ENCODE measurements around the gene HELLS. TPM values are rescaled to one million over a fixed set of nuclear protein-coding genes. Genes with fewer than 3 reads are reported as not detected.

The HELLS gene
- total and polyA plus RNA-seq, 2 of the 8 experiments (the other 6 are each of a cell fraction or from before 2014, with no cell fraction given), result 147 to 371 TPM

- H3K23ac ChIP-seq (ENCODE audit: insufficient read length), result no peak overlapping the region
- WGBS, 2 experiments (ENCODE audit: extremely low coverage in 1 of 2, insufficient coverage in 1 of 2, insufficient read length in 1 of 2, insufficient replicate concordance in 2 of 2, low coverage in 1 of 2, low lambda C conversion rate in 2 of 2, missing lambda C conversion rate in 1 of 2), result 94% methylated on average over 1 of the region's 1 CpG; no CpG with 5 or more reads in 1 of the 2 experiments
- no peak overlapping the region for H2BK12ac ChIP-seq (ENCODE audit: low read depth, low read length)
- no peaks in the 10 kb centered on the region for H3K79me1 ChIP-seq (ENCODE audit: low read depth, low read length)
- no peaks in the 10 kb centered on the region for H3K23me2 ChIP-seq (ENCODE audit: low read depth, low read length)
- H2BK120ac ChIP-seq (replicated peaks; ENCODE audit: low read depth, low read length), result no peak overlapping the region
- H2AFZ ChIP-seq (ENCODE audit: low read length), result no peak overlapping the region
- no peaks in the 10 kb centered on the region for H3K27me3 ChIP-seq (replicated peaks in 1 of 4; ENCODE audit: control insufficient read depth in 3 of 4, extremely low read depth in 1 of 4, insufficient read depth in 3 of 4, low read length in 3 of 4)
- no peak overlapping the region for H2AK5ac ChIP-seq (ENCODE audit: low read depth, low read length)
- no peaks in the 10 kb centered on the region for H4K20me1 ChIP-seq (replicated peaks in 1 of 2; ENCODE audit: control insufficient read depth in 1 of 2, insufficient read depth in 2 of 2, low read length in 2 of 2)
- no peak overlapping the region for H3K27ac ChIP-seq (ENCODE audit: low read depth, low read length)
- DNase-seq (ENCODE audit: low read depth in 1 of 2, low spot score in 2 of 2) (no peak), FAIRE-seq (no peak)
- H3K9ac ChIP-seq (replicated peaks in 1 of 4; ENCODE audit: extremely low read depth in 1 of 4, low read depth in 3 of 4, low read length in 3 of 4), result no peak overlapping the region
- H3K36me3 ChIP-seq (ENCODE audit: control insufficient read depth in 2 of 4, insufficient read depth in 4 of 4, low read length in 3 of 4), result peaks cover 30 to 99% (median 71%) of the 10 kb centered on the region in 4 experiments
- no peak overlapping the region for H3K18ac ChIP-seq (ENCODE audit: extremely low read depth, low read length)
- H3K56ac ChIP-seq (replicated peaks; ENCODE audit: insufficient read length, low read depth, low read length), result no peak overlapping the region
- ChIA-PET POLR2A (ENCODE audit: partially characterized antibody) (interaction anchor here (2.2 kb wide), 1 partner anchor 27 kb away, joined by 6 read pairs; no protein-coding TSS in a partner anchor), CTCF (ENCODE audit: partially characterized antibody) (no interaction called here)
- no peak overlapping the region for H4K91ac ChIP-seq (replicated peaks; ENCODE audit: insufficient read length, low read length)
- no peak overlapping the region for H4K5ac ChIP-seq (ENCODE audit: insufficient read length, low read depth, low read length)
- no peaks in the 10 kb centered on the region for H3K79me2 ChIP-seq (ENCODE audit: control insufficient read depth in 1 of 2, insufficient read depth in 2 of 2, low read length in 2 of 2)
- H3K4ac ChIP-seq (replicated peaks; ENCODE audit: insufficient read length, low read depth, low read length), result no peak overlapping the region
- H2BK5ac ChIP-seq (ENCODE audit: low read depth, low read length), result no peak overlapping the region
- no peak overlapping the region for H3K4me3 ChIP-seq (ENCODE audit: extremely low read depth in 1 of 4, insufficient read depth in 2 of 4, low read depth in 3 of 4, low read length in 4 of 4)
- H4K8ac ChIP-seq (ENCODE audit: extremely low read depth, insufficient read depth, low read length), result no peak overlapping the region
- H2BK20ac ChIP-seq (ENCODE audit: low read length), result no peak overlapping the region
- TF ChIP-seq SP2 (IDR thresholded peaks at IDR 0.05; ENCODE audit: low read length) (no peak), POLR2AphosphoS5 (IDR thresholded peaks at IDR 0.05; ENCODE audit: low read depth, low read length) (no peak), GTF2F1 (IDR thresholded peaks at IDR 0.05; ENCODE audit: borderline replicate concordance, low read depth, low read length) (no peak), NANOG (IDR thresholded peaks at IDR 0.05; ENCODE audit: insufficient read depth, low read depth, low read length, poor library complexity, severe bottlenecking) (no peak), KDM1A (IDR thresholded peaks at IDR 0.05; ENCODE audit: borderline replicate concordance, low read length) (no peak), USF2 (IDR thresholded peaks at IDR 0.05; ENCODE audit: low read length) (no peak), CEBPB (IDR thresholded peaks at IDR 0.05; ENCODE audit: low read depth, low read length) (no peak), SP1 (IDR thresholded peaks at IDR 0.05; ENCODE audit: low read depth, low read length) (no peak), KDM5A (IDR thresholded peaks at IDR 0.05; ENCODE audit: low read length) (no peak)
- H3K4me1 ChIP-seq (replicated peaks in 1 of 4; ENCODE audit: control insufficient read depth in 3 of 4, insufficient read depth in 4 of 4, low read length in 3 of 4), result no peaks in the 10 kb centered on the region
- H3K9me3 ChIP-seq (ENCODE audit: insufficient read depth in 2 of 2, low read depth in 1 of 2, low read length in 1 of 2), result no peaks in the 10 kb centered on the region
- no peak overlapping the region for H3K14ac ChIP-seq (ENCODE audit: insufficient read length)
- no peak overlapping the region for H2BK15ac ChIP-seq (ENCODE audit: low read length)
- no peak overlapping the region for H3K4me2 ChIP-seq (ENCODE audit: insufficient read depth in 1 of 2, low read depth in 2 of 2, low read length in 2 of 2)
Measured at GRCh38 chr10:94591461-94592205, 46.0 kb downstream of the HELLS start.

Measured in H1 (cell line).